Breast epithelium (tissue), 4 donors: ENCODE results near the gene FERMT1. TPM values are rescaled to one million over a fixed set of nuclear protein-coding genes. Genes with fewer than 3 reads are reported as not detected.

ENCODE experiments used
- DNase-seq, 2 donors: peaks; one replicate each; pipeline ENCODE4 v3.0.0-alpha.2; 2019; ENCODE audit warnings: low spot score in 2 of 2
- H3K27ac ChIP-seq, 2 donors: fragments of 200-600 bp; sonication (generic) in 1 of 2; one replicate each; pipeline ENCODE4 v1.5.1; 2016 to 2019; ENCODE audit warnings: mild to moderate bottlenecking in 1 of 2
- H3K27me3 ChIP-seq, 2 donors: fragments of 200-600 bp; sonication (generic) in 1 of 2; one replicate each; pipeline versions ENCODE4 v1.5.1 to v1.6.0; 2017 to 2019; ENCODE audit warnings: control low read depth in 1 of 2, mild to moderate bottlenecking in 1 of 2
- H3K36me3 ChIP-seq: fragments of 200-600 bp; one replicate; pipeline ENCODE4 v1.5.1; 2019
- H3K4me1 ChIP-seq, 2 donors: fragments of 200-600 bp; sonication (generic); one replicate each; pipeline ENCODE4 v1.5.1; 2016 to 2019; ENCODE audit warnings: control low read depth in 1 of 2
- H3K4me3 ChIP-seq, 3 donors: fragments of 200-600 bp; sonication (generic); 1 replicate in 2 of 3; 2 replicates in 1 of 3; pipeline ENCODE4 v1.5.1; 2016 to 2019; ENCODE audit warnings: mild to moderate bottlenecking in 3 of 3, moderate library complexity in 2 of 3
- H3K9me3 ChIP-seq, 2 donors: fragments of 200-600 bp; sonication (generic) in 1 of 2; one replicate each; pipeline ENCODE4 v1.5.1; 2016 to 2019; ENCODE audit warnings: control low read depth in 1 of 2
- POLR2A ChIP-seq: fragments of 450-650 bp; IDR thresholded peaks from one replicate; pipeline ENCODE4 v1.6.1; 2016; ENCODE audit warnings: antibody characterized with exemption, mild to moderate bottlenecking, moderate library complexity
- POLR2AphosphoS5 ChIP-seq, 3 donors: sonication (generic); formaldehyde crosslinking; IDR thresholded peaks; one replicate each; pipeline ENCODE4 v1.6.1; 2017; ENCODE audit warnings: antibody characterized with exemption in 3 of 3
- intact Hi-C: fragments of 100-400 bp; cut with DNase I; formaldehyde crosslinking; loops from one replicate; pipeline ENCODE4 v1.15.1; 2023; ENCODE audit warnings: low total_unique reads
- total RNA-seq, 3 donors: library from RNA; depleted of rRNA; stranded (reverse); fragments of >200 nt; gene quantifications; one replicate each; pipeline ENCODE4 v1.1.0, GENCODE V29; 2016
- TF ChIP-seq, protein P1 (sequence below), 3 donors: fragments of 450-650 bp; IDR thresholded peaks; one replicate each; pipeline ENCODE4 v1.5.1; 2016 to 2017; ENCODE audit warnings: antibody characterized with exemption in 3 of 3, mild to moderate bottlenecking in 3 of 3, moderate library complexity in 3 of 3

FERMT1 gene
- total RNA-seq, 3 donors from 2014 or later, result under 0.01 to 2.0 (median 0.98) TPM

DNA sequence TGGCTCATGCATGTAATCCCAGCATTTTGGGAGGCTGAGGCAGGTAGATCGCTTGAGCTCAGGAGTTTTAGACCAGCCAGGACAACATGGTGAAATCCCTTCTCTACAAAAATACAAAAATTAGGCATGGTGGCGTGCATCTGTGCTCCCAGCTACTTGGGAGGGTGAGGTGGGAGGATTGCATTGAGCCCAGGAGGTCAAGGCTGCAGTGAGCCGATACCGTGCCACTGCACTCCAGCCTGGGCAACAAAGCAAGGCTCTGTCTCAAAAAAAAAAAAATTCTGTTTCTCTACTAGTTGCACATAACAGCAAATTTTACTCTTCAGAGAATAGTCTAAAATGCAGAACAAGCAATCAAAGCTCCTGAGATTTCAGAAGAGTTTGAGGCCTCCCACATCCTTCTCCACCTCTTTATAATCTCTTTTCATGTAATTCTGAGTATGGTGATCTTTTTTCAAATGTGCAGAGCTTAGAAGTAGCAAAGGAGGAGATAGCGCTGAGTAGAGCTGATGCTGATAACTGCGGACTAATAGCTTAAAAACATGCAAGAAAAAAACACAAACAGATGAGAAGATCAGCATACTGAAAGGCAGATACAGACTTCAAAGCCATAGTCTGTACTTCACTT is 92.3 kb downstream of the FERMT1 start:
- TF ChIP-seq POLR2AphosphoS5 (IDR thresholded peaks at IDR 0.05) (no peak), POLR2A (no peak)
- TF ChIP-seq, protein P1, sequence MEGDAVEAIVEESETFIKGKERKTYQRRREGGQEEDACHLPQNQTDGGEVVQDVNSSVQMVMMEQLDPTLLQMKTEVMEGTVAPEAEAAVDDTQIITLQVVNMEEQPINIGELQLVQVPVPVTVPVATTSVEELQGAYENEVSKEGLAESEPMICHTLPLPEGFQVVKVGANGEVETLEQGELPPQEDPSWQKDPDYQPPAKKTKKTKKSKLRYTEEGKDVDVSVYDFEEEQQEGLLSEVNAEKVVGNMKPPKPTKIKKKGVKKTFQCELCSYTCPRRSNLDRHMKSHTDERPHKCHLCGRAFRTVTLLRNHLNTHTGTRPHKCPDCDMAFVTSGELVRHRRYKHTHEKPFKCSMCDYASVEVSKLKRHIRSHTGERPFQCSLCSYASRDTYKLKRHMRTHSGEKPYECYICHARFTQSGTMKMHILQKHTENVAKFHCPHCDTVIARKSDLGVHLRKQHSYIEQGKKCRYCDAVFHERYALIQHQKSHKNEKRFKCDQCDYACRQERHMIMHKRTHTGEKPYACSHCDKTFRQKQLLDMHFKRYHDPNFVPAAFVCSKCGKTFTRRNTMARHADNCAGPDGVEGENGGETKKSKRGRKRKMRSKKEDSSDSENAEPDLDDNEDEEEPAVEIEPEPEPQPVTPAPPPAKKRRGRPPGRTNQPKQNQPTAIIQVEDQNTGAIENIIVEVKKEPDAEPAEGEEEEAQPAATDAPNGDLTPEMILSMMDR (IDR thresholded peaks at IDR 0.05), result no peak
- H3K9me3 ChIP-seq, result no peaks in the 10 kb centered on the region
- no peaks in the 10 kb centered on the region for H3K27me3 ChIP-seq
- H3K4me3 ChIP-seq, result no peak overlapping the region
- no peaks in the 10 kb centered on the region for H3K36me3 ChIP-seq
- no peak for DNase-seq
- no peaks in the 10 kb centered on the region for H3K4me1 ChIP-seq
- H3K27ac ChIP-seq, result peak overlapping the region in 1 of 2 donors; percentile 26
- intact Hi-C loops, result loop anchor here (5.0 kb wide), 1 partner anchor 1053 kb away; no protein-coding TSS in a partner anchor

DNA sequence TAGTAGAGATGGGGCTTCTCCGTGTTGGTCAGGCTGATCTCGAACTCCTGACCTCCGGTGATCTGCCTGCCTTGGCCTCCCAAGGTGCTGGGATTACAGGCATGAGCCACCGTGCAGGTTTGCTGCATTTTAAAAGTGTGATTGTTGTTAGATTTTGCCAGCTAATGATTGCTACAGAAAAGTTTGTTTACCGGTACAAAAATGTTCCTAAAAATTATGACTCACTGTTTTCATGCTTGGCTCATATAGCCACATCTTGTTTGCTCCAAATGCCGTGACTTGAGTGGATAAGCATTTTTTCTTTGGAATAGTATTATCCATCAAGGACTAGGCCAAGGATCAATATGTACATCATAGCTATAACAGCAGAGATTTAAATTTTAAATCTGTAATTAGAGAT is 93.3 kb downstream of the FERMT1 start:
- TF ChIP-seq POLR2A (no peak), POLR2AphosphoS5 (IDR thresholded peaks at IDR 0.05) (no peak)
- TF ChIP-seq, protein P1 (IDR thresholded peaks at IDR 0.05), result no peak
- H3K9me3 ChIP-seq, result peaks cover 0 to 7% of the 10 kb centered on the region in 2 donors

DNA sequence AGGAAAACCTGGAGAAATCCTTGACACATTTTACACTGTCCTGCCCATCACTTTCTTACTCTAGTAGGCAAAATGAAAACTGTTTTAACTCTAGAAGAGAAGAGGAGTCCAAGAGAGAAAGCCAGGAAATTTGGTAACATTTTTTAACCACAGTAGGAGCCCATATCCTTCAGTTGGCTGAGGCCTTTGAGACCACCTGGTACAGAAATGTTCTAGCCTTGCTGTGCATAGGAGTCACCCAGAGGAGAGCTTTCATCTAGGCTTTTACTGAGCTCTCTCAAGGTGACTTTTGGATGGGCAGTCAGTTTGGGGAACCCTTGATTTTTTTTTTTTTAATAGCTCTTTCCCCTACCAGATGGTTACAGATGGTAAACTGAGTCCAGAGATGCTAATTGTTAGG is 94.0 kb downstream of the FERMT1 start:
- intact Hi-C loops, result no loop called here
- Histone ChIP-seq H3K36me3 (no peaks in the 10 kb centered on the region), H3K27me3 (no peaks in the 10 kb centered on the region), H3K4me3 (no peak overlapping the region), H3K4me1 (no peaks in the 10 kb centered on the region), H3K27ac (no peak overlapping the region), H3K9me3 (peaks cover 0 to 7% of the 10 kb centered on the region in 2 donors)
- no peak for TF ChIP-seq POLR2AphosphoS5 (IDR thresholded peaks at IDR 0.05)
- TF ChIP-seq POLR2A, result no peak
- TF ChIP-seq, protein P1 (IDR thresholded peaks at IDR 0.05), result no peak
- DNase-seq, result no peak

More for the DNA sequence above, 93.3 kb downstream of the FERMT1 start:
- no peak for DNase-seq
- Histone ChIP-seq H3K4me1 (no peaks in the 10 kb centered on the region), H3K27me3 (no peaks in the 10 kb centered on the region), H3K36me3 (no peaks in the 10 kb centered on the region), H3K27ac (no peak overlapping the region), H3K4me3 (no peak overlapping the region)
- intact Hi-C loops, result no loop called here

DNA sequence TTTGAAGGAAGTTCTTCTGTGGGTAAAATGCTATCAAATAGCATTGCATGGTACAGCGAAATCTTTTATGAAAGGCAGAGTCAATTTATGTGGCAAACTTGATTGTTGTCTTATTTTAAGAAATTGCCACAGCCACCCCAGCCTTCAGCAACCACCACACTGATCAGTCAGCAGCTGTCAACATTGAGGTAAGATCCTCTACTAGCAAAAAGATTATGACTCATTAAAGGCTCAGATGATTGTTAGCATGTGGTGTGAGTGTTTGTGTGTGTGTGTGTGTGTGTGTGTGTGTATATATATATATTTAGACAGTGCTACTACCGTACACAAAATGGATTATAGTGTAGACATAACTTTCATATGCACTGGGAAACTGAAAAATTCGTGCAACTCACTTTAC is 96.8 kb downstream of the FERMT1 start:
- intact Hi-C loops, result no loop called here
- no peaks in the 10 kb centered on the region for H3K36me3 ChIP-seq

More for the DNA sequence above, 96.8 kb downstream of the FERMT1 start:
- DNase-seq, result no peak
- no peak for TF ChIP-seq POLR2A
- TF ChIP-seq, protein P1 (IDR thresholded peaks at IDR 0.05), result no peak
- TF ChIP-seq POLR2AphosphoS5 (IDR thresholded peaks at IDR 0.05), result no peak
- no peak overlapping the region for H3K27ac ChIP-seq
- no peak overlapping the region for H3K4me3 ChIP-seq
- H3K9me3 ChIP-seq, result peaks cover 0 to 7% of the 10 kb centered on the region in 2 donors
- no peaks in the 10 kb centered on the region for H3K4me1 ChIP-seq
- H3K27me3 ChIP-seq, result no peaks in the 10 kb centered on the region

Other genes with a start within 250 kb of the FERMT1 start
- gene CHGB, start 211.5 kb downstream of the FERMT1 start, total RNA-seq, result not detected
- 10 to 100 TPM; 10.1 to 13.4 (median 11.1) TPM for gene TRMT6, start 172.5 kb downstream of the FERMT1 start, total RNA-seq
- 1 to 10 TPM; 5.9 to 9.7 (median 6.7) TPM for gene MCM8, start 172.4 kb downstream of the FERMT1 start, total RNA-seq
- 10 to 100 TPM; 43.3 to 72.5 (median 61.2) TPM for gene CRLS1, start 116.9 kb downstream of the FERMT1 start, total RNA-seq
- 10 to 100 TPM in 1 of 3 donors, not detected in 2; 20.8 TPM for gene LRRN4, start 69.0 kb downstream of the FERMT1 start, total RNA-seq